Right ventricle myocardium inferior (tissue), 1 donor: ENCODE data around the gene CPA5. TPM values are rescaled to one million over a fixed set of nuclear protein-coding genes. Genes with fewer than 3 reads are reported as not detected.
"Not testable (repeated sequence)": the region's sequence is repeated elsewhere in the genome, so short reads cannot be mapped to it uniquely, and the experiment has no call there.

Experiments used
- ATAC-seq: fragments of 200-7000 bp; cut with Tn5 transposase; one replicate; pipeline ENCODE4 v1.9.1; 2020; ENCODE audit warnings: mild to moderate bottlenecking, moderate library complexity
- DNase-seq: peaks from one replicate; pipeline ENCODE4 v3.0.0; 2021; ENCODE audit errors: missing footprints
- intact Hi-C: fragments of 100-400 bp; cut with DNase I; formaldehyde crosslinking; loops from one replicate; pipeline ENCODE4 v1.11.0; 2022
- long read RNA-seq: library from polyadenylated mRNA; unstranded; transcript quantifications from one replicate; pipeline ENCODE4 v2.0.0, GENCODE V29; 2021
- total RNA-seq: library from RNA; stranded (reverse); fragmentation: NEBNext Ultra II Directional; extraction: Animal tissue kit (Norgen Biotek cat#: 25700); gene quantifications from one replicate; pipeline ENCODE4 v1.2.1, GENCODE V29; 2021
- donor health status: DM: no; HTN: yes; CAD: no; lungs with severe emphysema.

CPA5 gene
- total RNA-seq = not detected
- long read RNA-seq = 0 reads

- intact Hi-C loops = no loop called here
- no peak for ATAC-seq
- no peak for DNase-seq
Observed at GRCh38 chr7:130344271-130344866, at the start of gene CPA5. Gene CPA5 (plus strand): TSS chr7:130344816. CDS start chr7:130346486, 1,670 bp downstream.

- DNase-seq (no peak), ATAC-seq (no peak)
- intact Hi-C loops = no loop called here
Observed at GRCh38 chr7:130296221-130296951, 48.2 kb upstream of the CPA5 start.

GRCh38 chr7:130297628-130298543 lies 46.7 kb upstream of the CPA5 start:
- no peak for ATAC-seq
- no peak for DNase-seq
- intact Hi-C loops = no loop called here

GRCh38 chr7:130298544-130299326 lies 45.9 kb upstream of the CPA5 start:
- ATAC-seq (no peak), DNase-seq (no peak)
- intact Hi-C loops = no loop called here

- DNase-seq (no peak), ATAC-seq (no peak)
- intact Hi-C loops = no loop called here
Observed at GRCh38 chr7:130299866-130300265, 44.8 kb upstream of the CPA5 start.

GRCh38 chr7:130301501-130302020 lies 43.1 kb upstream of the CPA5 start:
- intact Hi-C loops = no loop called here
- DNase-seq (no peak), ATAC-seq (no peak)

- intact Hi-C loops = no loop called here
- ATAC-seq (no peak), DNase-seq (no peak)
Observed at GRCh38 chr7:130302649-130303048, 42.0 kb upstream of the CPA5 start.

GRCh38 chr7:130303127-130303526 lies 41.5 kb upstream of the CPA5 start:
- ATAC-seq (no peak), DNase-seq (no peak)
- intact Hi-C loops = no loop called here

GRCh38 chr7:130303551-130303950 lies 41.1 kb upstream of the CPA5 start:
- no peak for DNase-seq
- intact Hi-C loops = no loop called here
- no peak for ATAC-seq

GRCh38 chr7:130303982-130304381 lies 40.6 kb upstream of the CPA5 start:
- intact Hi-C loops = no loop called here
- no peak for ATAC-seq
- DNase-seq = no peak

- ATAC-seq = no peak
- intact Hi-C loops = no loop called here
- no peak for DNase-seq
Observed at GRCh38 chr7:130304878-130305277, 39.7 kb upstream of the CPA5 start.

- ATAC-seq = no peak
- intact Hi-C loops = no loop called here
- DNase-seq = no peak
Observed at GRCh38 chr7:130305433-130306042, 39.1 kb upstream of the CPA5 start.

GRCh38 chr7:130309986-130310385 lies 34.6 kb upstream of the CPA5 start:
- DNase-seq (no peak), ATAC-seq (no peak)
- intact Hi-C loops = no loop called here

- ATAC-seq = no peak
- intact Hi-C loops = no loop called here
- DNase-seq = no peak
Observed at GRCh38 chr7:130314305-130314704, 30.3 kb upstream of the CPA5 start.

- intact Hi-C loops = no loop called here
- DNase-seq (no peak), ATAC-seq (no peak)
Observed at GRCh38 chr7:130319541-130319940, 25.1 kb upstream of the CPA5 start.

GRCh38 chr7:130321542-130322229 lies 22.9 kb upstream of the CPA5 start:
- intact Hi-C loops, ATAC-seq, DNase-seq: not testable (repeated sequence)

GRCh38 chr7:130322615-130323014 lies 22.0 kb upstream of the CPA5 start:
- ATAC-seq = no peak
- DNase-seq = no peak
- intact Hi-C loops = no loop called here
